HepG2 (cell line): ENCODE results near the gene FBF1. TPM values are rescaled to one million over a fixed set of nuclear protein-coding genes. Genes with fewer than 3 reads are reported as not detected.

Source experiments
- CC2D1A ChIP-seq: sonication (generic); formaldehyde crosslinking; IDR thresholded peaks from 2 replicates; pipeline ENCODE4 v1.8.1; 2023; ENCODE audit warnings: mild to moderate bottlenecking, missing genetic modification reagents
- NFATC3 ChIP-seq: sonication (generic); formaldehyde crosslinking; IDR thresholded peaks from 2 replicates; pipeline ENCODE4 v1.5.1; 2020; ENCODE audit warnings: mild to moderate bottlenecking, missing genetic modification reagents
- NR2F6 ChIP-seq, 2 experiments: IDR thresholded peaks; 2 replicates each; pipeline ENCODE4 v1.6.1; 2016; ENCODE audit warnings: antibody characterized with exemption in 1 of 2, mild to moderate bottlenecking in 1 of 2
- RELA ChIP-seq: sonication (generic); formaldehyde crosslinking; IDR thresholded peaks from 2 replicates; pipeline ENCODE4 v1.4.0; 2020; ENCODE audit warnings: missing genetic modification reagents
- ZBTB2 ChIP-seq: sonication (generic); formaldehyde crosslinking; IDR thresholded peaks from 2 replicates; pipeline ENCODE4 v1.8.0; 2022; ENCODE audit warnings: low read depth, missing genetic modification reagents
- ZNF687 ChIP-seq: sonication (generic); formaldehyde crosslinking; IDR thresholded peaks from 2 replicates; pipeline ENCODE4 v1.5.1; 2020; ENCODE audit warnings: mild to moderate bottlenecking, missing genetic modification reagents, moderate library complexity
- polyA plus RNA-seq, 8 experiments: library from polyadenylated mRNA; depleted of rRNA in 3 of 8; stranded (reverse) in 7 of 8; unstranded in 1 of 8; fragments of >200 nt; fragmentation: Illumina TruSeq in 4 of 8; extraction: Trizol in 4 of 8; gene quantifications; 2 replicates each; pipeline versions ENCODE4 v1.2.1 to v1.2.3, GENCODE V29; 2011 to 2016; ENCODE audit warnings: low read depth in 4 of 8, missing spikeins in 1 of 8, mixed read lengths in 1 of 8; ENCODE audit not compliant: insufficient read depth in 1 of 8
- total RNA-seq, 5 experiments: library from RNA; depleted of rRNA; stranded (reverse); fragments of >200 nt; fragmentation: Illumina TruSeq; extraction: Trizol; gene quantifications; 2 replicates each; pipeline ENCODE4 v1.2.3, GENCODE V29; 2016; ENCODE audit warnings: low read depth in 1 of 5

Gene FBF1
- total and polyA plus RNA-seq, 2 of the 13 experiments (the other 11 are each of a cell fraction or from before 2014, with no cell fraction given): 2.4 to 8.1 TPM

- TF ChIP-seq NR2F6 (IDR thresholded peaks at IDR 0.05): no peak
- TF ChIP-seq NR2F6 (CRISPR knock-in tag; IDR thresholded peaks at IDR 0.05): no peak
- TF ChIP-seq NFATC3 (CRISPR knock-in tag): no peak
- TF ChIP-seq RELA (CRISPR knock-in tag): no peak
- no peak for TF ChIP-seq CC2D1A (CRISPR knock-in tag)
- TF ChIP-seq ZNF687 (CRISPR knock-in tag): 0 out of 2 replicates have a peak, but pooled peaks have one; percentile 5
- TF ChIP-seq ZBTB2 (CRISPR knock-in tag): no peak
Measured at GRCh38 chr17:75901727-75902126, 39.1 kb downstream of the FBF1 start (continued).
